Measurements from ENCODE around the gene ANXA1. TPM values are rescaled to one million over a fixed set of nuclear protein-coding genes. Genes with fewer than 3 reads are reported as not detected.

ANXA1 gene, protein sequence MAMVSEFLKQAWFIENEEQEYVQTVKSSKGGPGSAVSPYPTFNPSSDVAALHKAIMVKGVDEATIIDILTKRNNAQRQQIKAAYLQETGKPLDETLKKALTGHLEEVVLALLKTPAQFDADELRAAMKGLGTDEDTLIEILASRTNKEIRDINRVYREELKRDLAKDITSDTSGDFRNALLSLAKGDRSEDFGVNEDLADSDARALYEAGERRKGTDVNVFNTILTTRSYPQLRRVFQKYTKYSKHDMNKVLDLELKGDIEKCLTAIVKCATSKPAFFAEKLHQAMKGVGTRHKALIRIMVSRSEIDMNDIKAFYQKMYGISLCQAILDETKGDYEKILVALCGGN
- 13.0 TPM for polyA plus RNA-seq (2012; ENCODE audit: low read depth, missing spikeins)

DNA sequence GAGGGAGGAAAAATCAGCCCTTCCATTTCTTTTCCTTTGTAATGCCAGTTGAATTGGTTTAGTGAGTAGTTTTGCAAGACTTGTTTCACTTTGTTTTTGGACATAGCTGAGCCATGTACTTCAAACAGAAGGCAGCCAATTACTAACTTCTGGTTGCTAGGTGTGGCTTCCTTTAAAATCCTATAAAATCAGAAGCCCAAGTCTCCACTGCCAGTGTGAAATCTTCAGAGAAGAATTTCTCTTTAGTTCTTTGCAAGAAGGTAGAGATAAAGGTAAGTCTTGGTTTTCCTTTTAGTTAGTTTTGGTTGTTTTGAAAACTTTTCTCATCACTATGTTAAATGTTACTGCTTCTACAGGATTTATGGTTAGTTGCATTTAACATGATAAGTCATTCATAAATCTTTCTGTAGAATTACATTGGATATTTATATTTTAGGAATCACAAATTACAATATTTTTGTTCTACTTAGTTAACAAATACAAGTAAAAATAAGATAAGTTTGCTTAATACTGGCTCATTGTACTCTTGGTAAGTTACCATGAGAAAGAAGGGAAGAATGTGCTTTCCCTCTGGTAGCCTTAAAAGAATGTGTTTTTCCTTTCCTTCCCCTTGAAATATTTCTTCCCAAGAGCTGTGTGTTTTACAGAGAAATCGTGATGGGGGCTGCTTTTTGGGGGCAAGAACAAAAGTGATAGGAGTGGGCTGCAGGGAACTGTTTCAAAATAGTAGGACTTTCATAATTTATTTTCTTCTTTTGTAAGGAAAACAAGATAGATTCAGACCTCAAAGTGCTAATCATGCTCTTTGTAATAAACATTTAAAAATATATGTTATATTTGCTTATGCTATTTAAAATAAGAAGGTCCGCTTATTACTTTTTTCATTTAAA lies at the start of gene ANXA1:
Gene ANXA1 (plus strand): TSS at position 213 of the 890 bp plus-strand sequence. CDS start 6,671 bp downstream, outside the sequence.
- DNase-seq (ENCODE audit: insufficient read length, low spot score): no peak
- TF ChIP-seq TAF1 (IDR thresholded peaks at IDR 0.05; ENCODE audit: low read depth, low read length) (no peak), POU2F2 (IDR thresholded peaks at IDR 0.05; ENCODE audit: low read depth, low read length) (no peak), PAX5 (IDR thresholded peaks at IDR 0.05; ENCODE audit: insufficient read depth, low read length, severe bottlenecking) (no peak), POLR2AphosphoS5 (IDR thresholded peaks at IDR 0.05; ENCODE audit: low read depth, low read length) (no peak), POLR2A (IDR thresholded peaks at IDR 0.05; ENCODE audit: low read depth, low read length) (no peak), SPI1 (IDR thresholded peaks at IDR 0.05; ENCODE audit: low read depth, low read length) (no peak)
- peak; percentile 86 for FAIRE-seq

DNA sequence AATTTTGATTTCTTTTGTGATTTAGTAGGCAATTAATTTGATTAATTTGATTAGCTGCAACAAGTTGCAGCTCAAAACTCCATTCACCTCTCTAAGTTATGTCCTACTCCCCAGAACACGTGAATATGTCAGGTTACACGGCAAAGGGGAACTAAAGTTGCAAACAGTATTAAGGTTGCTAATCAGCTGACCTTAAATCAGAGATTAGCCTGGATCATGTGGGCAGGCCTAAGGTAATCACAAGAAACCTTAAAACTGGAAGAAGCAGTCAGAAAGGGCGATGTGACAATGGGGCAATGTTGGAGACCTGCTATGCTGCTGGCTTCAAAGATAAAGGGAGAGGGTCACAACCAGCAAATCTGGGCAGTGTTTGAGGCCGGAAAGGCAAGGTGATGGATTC lies 47.3 kb upstream of the ANXA1 start:
- FAIRE-seq: no peak
- no peak for TF ChIP-seq POLR2AphosphoS5 (IDR thresholded peaks at IDR 0.05; ENCODE audit: low read depth, low read length)
- no peak for TF ChIP-seq SPI1 (IDR thresholded peaks at IDR 0.05; ENCODE audit: low read depth, low read length)
- no peak for TF ChIP-seq PAX5 (IDR thresholded peaks at IDR 0.05; ENCODE audit: insufficient read depth, low read length, severe bottlenecking)
- no peak for TF ChIP-seq POU2F2 (IDR thresholded peaks at IDR 0.05; ENCODE audit: low read depth, low read length)
- no peak for TF ChIP-seq TAF1 (IDR thresholded peaks at IDR 0.05; ENCODE audit: low read depth, low read length)
- no peak for TF ChIP-seq POLR2A (IDR thresholded peaks at IDR 0.05; ENCODE audit: low read depth, low read length)

DNA sequence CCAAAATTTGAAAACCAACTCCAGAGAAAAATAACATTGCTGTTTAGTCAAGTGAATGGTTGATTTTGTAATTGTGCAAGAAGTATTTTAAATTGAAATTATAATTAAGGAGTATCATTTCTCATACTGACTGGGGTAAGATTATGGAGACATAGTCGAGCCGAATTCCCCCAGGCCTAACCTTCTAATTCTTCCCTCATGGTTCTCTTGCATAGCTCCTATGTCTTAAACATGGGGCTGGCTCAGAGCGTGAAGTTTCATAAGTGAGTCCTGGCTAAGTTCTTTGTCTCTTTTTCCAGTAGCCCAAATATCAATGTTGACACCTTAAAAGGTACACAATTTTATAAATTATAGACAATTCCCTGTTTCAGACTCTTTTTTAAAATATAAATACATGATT lies 46.7 kb upstream of the ANXA1 start:
- no peak for DNase-seq (ENCODE audit: insufficient read length, low spot score)
- no peak for FAIRE-seq
- TF ChIP-seq PAX5 (IDR thresholded peaks at IDR 0.05; ENCODE audit: insufficient read depth, low read length, severe bottlenecking) (no peak), TAF1 (IDR thresholded peaks at IDR 0.05; ENCODE audit: low read depth, low read length) (no peak), POLR2AphosphoS5 (IDR thresholded peaks at IDR 0.05; ENCODE audit: low read depth, low read length) (no peak), POU2F2 (IDR thresholded peaks at IDR 0.05; ENCODE audit: low read depth, low read length) (no peak), POLR2A (IDR thresholded peaks at IDR 0.05; ENCODE audit: low read depth, low read length) (no peak), SPI1 (IDR thresholded peaks at IDR 0.05; ENCODE audit: low read depth, low read length) (no peak)

More for the DNA sequence above, 47.3 kb upstream of the ANXA1 start:
- DNase-seq (ENCODE audit: insufficient read length, low spot score): no peak

DNA sequence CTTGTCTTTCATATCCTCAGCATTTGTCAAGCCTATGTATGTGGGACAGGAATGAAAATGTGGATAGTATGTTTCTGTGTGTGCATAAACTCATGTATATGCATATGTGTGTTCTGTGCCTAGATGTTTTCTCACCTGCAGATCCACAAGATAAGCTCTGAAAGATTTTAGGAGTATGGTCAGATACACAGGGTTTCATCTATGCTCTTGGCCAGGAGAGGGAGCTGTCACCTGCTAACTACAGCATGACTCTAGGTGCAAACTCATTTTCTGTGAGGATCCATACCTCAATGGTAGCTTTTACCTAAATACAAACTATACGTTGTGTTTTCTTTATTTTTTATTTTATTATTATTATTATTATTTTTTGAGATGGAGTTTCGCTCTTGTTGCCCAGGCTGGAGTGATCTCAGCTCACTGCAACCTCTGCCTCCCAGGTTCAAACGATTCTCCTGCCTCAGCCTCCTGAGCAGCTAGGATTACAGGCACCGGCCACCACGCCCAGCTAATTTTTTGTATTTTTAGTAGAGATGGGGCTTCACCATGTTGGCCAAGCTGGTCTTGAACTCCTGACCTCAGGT lies 44.1 kb upstream of the ANXA1 start:
- peak; percentile 9 for DNase-seq (ENCODE audit: insufficient read length, low spot score)

DNA sequence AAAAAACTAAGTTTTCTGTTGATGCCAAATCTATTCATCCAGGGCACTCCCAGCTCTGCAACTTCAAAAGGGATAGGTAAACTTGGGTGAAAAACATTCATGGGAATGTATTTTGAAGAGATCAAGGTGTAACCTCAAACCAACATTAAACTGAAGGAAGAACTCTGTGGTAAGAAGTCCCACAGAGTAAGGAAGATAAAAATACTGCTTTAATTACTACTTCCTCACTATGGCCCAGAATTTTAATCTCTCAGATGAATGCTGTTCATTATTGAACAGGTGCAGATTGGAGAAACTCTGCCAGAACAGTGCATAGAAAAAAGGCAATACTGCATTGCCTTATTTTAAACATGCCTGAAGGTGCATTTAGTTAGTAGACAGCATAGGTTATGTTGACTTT lies 37.6 kb upstream of the ANXA1 start:
- DNase-seq (ENCODE audit: insufficient read length, low spot score) (no peak), FAIRE-seq (no peak)
- no peak for TF ChIP-seq TAF1 (IDR thresholded peaks at IDR 0.05; ENCODE audit: low read depth, low read length)

More for the DNA sequence above, 44.1 kb upstream of the ANXA1 start:
- peak; percentile 94 for FAIRE-seq

DNA sequence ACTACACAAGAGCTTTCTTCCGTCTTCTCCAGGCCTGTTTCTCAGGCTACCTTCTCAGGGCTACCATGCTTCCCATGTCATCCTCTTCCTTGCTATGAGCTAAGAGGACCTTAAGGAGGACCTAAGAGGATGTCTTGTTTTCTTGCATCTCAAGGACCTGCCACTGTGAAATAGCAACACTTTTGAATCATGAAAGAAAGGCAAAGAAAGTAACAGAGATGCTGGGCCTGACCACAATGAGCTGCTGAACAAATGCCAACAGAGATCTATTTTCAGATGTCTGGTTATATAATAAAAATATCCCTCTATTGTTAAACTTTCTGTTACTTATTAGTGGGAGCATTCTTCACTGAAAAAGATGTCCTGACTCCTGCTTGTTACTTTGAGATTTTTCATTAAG lies 36.7 kb upstream of the ANXA1 start:
- no peak for TF ChIP-seq PAX5 (IDR thresholded peaks at IDR 0.05; ENCODE audit: insufficient read depth, low read length, severe bottlenecking)
- no peak for TF ChIP-seq POLR2AphosphoS5 (IDR thresholded peaks at IDR 0.05; ENCODE audit: low read depth, low read length)
- TF ChIP-seq TAF1 (IDR thresholded peaks at IDR 0.05; ENCODE audit: low read depth, low read length): no peak
- DNase-seq (ENCODE audit: insufficient read length, low spot score): no peak
- no peak for FAIRE-seq

DNA sequence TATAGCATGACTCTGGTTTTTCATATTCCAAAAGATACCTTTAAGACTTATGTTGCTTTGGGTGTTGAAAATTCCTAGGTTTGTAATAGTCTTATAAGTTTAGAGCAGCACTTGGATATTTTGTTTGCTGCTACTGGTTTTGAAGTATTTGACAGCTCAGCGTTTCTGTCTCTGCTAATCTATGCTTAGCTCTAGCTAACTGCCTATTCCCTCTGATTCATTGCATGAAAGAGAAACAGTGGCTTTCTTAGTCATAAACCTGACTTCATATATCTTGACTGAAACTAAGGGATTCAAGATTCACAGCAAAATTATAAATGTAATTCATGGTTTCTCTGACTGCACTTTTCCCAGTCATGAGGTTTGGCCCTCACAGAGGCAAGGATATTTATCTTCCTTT lies 35.6 kb upstream of the ANXA1 start:
- DNase-seq (ENCODE audit: insufficient read length, low spot score): no peak
- FAIRE-seq: no peak
- no peak for TF ChIP-seq SPI1 (IDR thresholded peaks at IDR 0.05; ENCODE audit: low read depth, low read length)
- TF ChIP-seq PAX5 (IDR thresholded peaks at IDR 0.05; ENCODE audit: insufficient read depth, low read length, severe bottlenecking): no peak
- no peak for TF ChIP-seq POLR2A (IDR thresholded peaks at IDR 0.05; ENCODE audit: low read depth, low read length)
- no peak for TF ChIP-seq POLR2AphosphoS5 (IDR thresholded peaks at IDR 0.05; ENCODE audit: low read depth, low read length)
- no peak for TF ChIP-seq POU2F2 (IDR thresholded peaks at IDR 0.05; ENCODE audit: low read depth, low read length)
- no peak for TF ChIP-seq TAF1 (IDR thresholded peaks at IDR 0.05; ENCODE audit: low read depth, low read length)

DNA sequence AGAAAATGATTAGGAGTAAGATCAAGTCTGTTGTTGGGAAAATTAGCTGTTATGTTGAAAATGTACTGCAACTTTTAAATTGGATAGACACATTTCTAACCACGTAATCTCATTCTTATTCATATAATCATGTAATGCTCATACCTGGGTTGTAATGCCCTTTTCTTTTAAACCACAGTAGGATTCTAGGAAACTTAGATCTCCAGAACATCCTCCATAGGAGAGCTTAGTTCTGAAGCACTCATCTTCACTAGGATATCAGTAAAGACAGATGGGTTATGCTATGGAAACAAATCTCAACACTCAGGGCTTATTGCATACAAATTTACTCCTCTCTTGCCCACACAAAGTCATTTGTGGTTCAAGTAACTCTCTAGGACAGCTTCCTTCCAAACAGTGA lies 34.8 kb upstream of the ANXA1 start:
- TF ChIP-seq TAF1 (IDR thresholded peaks at IDR 0.05; ENCODE audit: low read depth, low read length) (no peak), POU2F2 (IDR thresholded peaks at IDR 0.05; ENCODE audit: low read depth, low read length) (no peak), SPI1 (IDR thresholded peaks at IDR 0.05; ENCODE audit: low read depth, low read length) (no peak), PAX5 (IDR thresholded peaks at IDR 0.05; ENCODE audit: insufficient read depth, low read length, severe bottlenecking) (no peak), POLR2AphosphoS5 (IDR thresholded peaks at IDR 0.05; ENCODE audit: low read depth, low read length) (no peak), POLR2A (IDR thresholded peaks at IDR 0.05; ENCODE audit: low read depth, low read length) (no peak)
- DNase-seq (ENCODE audit: insufficient read length, low spot score): no peak
- FAIRE-seq: no peak

DNA sequence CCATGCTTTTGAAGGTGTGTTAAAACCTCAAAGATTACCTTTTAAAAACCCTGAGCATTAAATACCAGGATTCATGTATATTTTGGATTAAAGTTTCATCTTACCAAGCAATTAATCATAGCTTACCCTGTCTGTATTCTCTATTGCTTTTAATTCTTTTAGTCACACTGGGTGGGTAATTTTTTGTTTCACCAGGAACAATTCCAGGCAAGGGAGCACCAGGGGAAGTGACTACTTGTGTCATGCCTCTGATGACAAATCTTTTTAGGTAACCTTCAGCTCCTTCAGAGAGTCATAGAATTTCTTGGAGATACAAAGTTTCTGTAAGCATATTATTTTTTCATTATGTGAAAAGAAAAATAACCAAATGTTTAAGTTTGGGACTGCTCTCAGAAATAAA lies 33.4 kb upstream of the ANXA1 start:
- no peak for TF ChIP-seq POLR2A (IDR thresholded peaks at IDR 0.05; ENCODE audit: low read depth, low read length)
- DNase-seq (ENCODE audit: insufficient read length, low spot score) (no peak), FAIRE-seq (no peak)

All from GM12891 (cell line).